ENCODE measurements around the gene CD5L.

CD5L gene

GRCh38 chr1:157806431-157807149 is 35.0 kb downstream of the CD5L start:
- no peak for DNase-seq

GRCh38 chr1:157803851-157804250 is 37.8 kb downstream of the CD5L start:
- no peak for DNase-seq

- no peak for DNase-seq
These were observed 41.6 kb downstream of the CD5L start for GRCh38 chr1:157799996-157800395.

GRCh38 chr1:157798211-157798610 is 43.4 kb downstream of the CD5L start:
- no peak for DNase-seq

- DNase-seq: no peak
These were observed 56.4 kb downstream of the CD5L start for GRCh38 chr1:157785248-157785647.

GRCh38 chr1:157784801-157785200 is 56.8 kb downstream of the CD5L start:
- DNase-seq: no peak

GRCh38 chr1:157782931-157783330 is 58.7 kb downstream of the CD5L start:
- DNase-seq: no peak

- no peak for DNase-seq
These were observed 60.6 kb downstream of the CD5L start for GRCh38 chr1:157781048-157781447.
